Amniotic stem cell (primary cell): ENCODE data around the gene CSN3.

Source experiments
- DNase-seq: peaks from one replicate; lab custom pipeline; 2025; lab: John Stamatoyannopoulos, UW

CSN3 gene

GRCh38 chr4:70291341-70291740 is 48.9 kb downstream of the CSN3 start:
- no peak for DNase-seq

GRCh38 chr4:70297576-70297975 is 55.2 kb downstream of the CSN3 start:
- no peak for DNase-seq

GRCh38 chr4:70298051-70298450 is 55.7 kb downstream of the CSN3 start:
- no peak for DNase-seq

- DNase-seq, result no peak
Observed at GRCh38 chr4:70299643-70300042, 57.2 kb downstream of the CSN3 start.

GRCh38 chr4:70300215-70300614 is 57.8 kb downstream of the CSN3 start:
- DNase-seq, result no peak
